Activated naive CD8-positive, alpha-beta T cell (primary cell): ENCODE data around the gene PTPRZ1.

Source experiments
- H3K27ac Mint-ChIP-seq: one replicate; pipeline ENCODE4 v1.8.0; 2021; ENCODE audit warnings: mixed read lengths
- H3K27me3 Mint-ChIP-seq: one replicate; pipeline ENCODE4 v1.8.0; 2021; ENCODE audit warnings: mixed read lengths
- H3K36me3 Mint-ChIP-seq: one replicate; pipeline ENCODE4 v1.8.0; 2021; ENCODE audit warnings: mixed read lengths
- H3K4me1 Mint-ChIP-seq: one replicate; pipeline ENCODE4 v1.8.0; 2021; ENCODE audit warnings: low read depth, mixed read lengths
- H3K4me3 Mint-ChIP-seq: one replicate; pipeline ENCODE4 v1.8.0; 2021; ENCODE audit warnings: mild to moderate bottlenecking, mixed read lengths
- H3K9me3 Mint-ChIP-seq: one replicate; pipeline ENCODE4 v1.8.0; 2021; ENCODE audit warnings: low read depth, mixed read lengths

The PTPRZ1 gene

GRCh38 chr7:122072272-122072671 lies 199.3 kb downstream of the PTPRZ1 start:
- H3K4me3 Mint-ChIP-seq: no peak overlapping the region
- H3K27ac Mint-ChIP-seq: no peak overlapping the region
- no peaks in the 10 kb centered on the region for H3K27me3 Mint-ChIP-seq
- H3K4me1 Mint-ChIP-seq: no peaks in the 10 kb centered on the region
- peaks cover 2% of the 10 kb centered on the region for H3K36me3 Mint-ChIP-seq
- peaks cover 3% of the 10 kb centered on the region for H3K9me3 Mint-ChIP-seq

- Mint-ChIP-seq H3K27ac (no peak overlapping the region), H3K36me3 (peaks cover 4% of the 10 kb centered on the region), H3K4me3 (no peak overlapping the region), H3K27me3 (no peaks in the 10 kb centered on the region), H3K9me3 (peaks cover 3% of the 10 kb centered on the region), H3K4me1 (no peaks in the 10 kb centered on the region)
Measured at GRCh38 chr7:122072924-122073599, 200.1 kb downstream of the PTPRZ1 start.

- Mint-ChIP-seq H3K27me3 (no peaks in the 10 kb centered on the region), H3K4me3 (no peak overlapping the region), H3K27ac (no peak overlapping the region), H3K36me3 (peaks cover 5% of the 10 kb centered on the region), H3K4me1 (no peaks in the 10 kb centered on the region), H3K9me3 (peaks cover 3% of the 10 kb centered on the region)
Measured at GRCh38 chr7:122073635-122074034, 200.7 kb downstream of the PTPRZ1 start.

- H3K9me3 Mint-ChIP-seq: no peaks in the 10 kb centered on the region
- no peak overlapping the region for H3K27ac Mint-ChIP-seq
- no peaks in the 10 kb centered on the region for H3K27me3 Mint-ChIP-seq
- H3K4me3 Mint-ChIP-seq: no peak overlapping the region
- peaks cover 8% of the 10 kb centered on the region for H3K36me3 Mint-ChIP-seq
- H3K4me1 Mint-ChIP-seq: no peaks in the 10 kb centered on the region
Measured at GRCh38 chr7:122082160-122082559, 209.2 kb downstream of the PTPRZ1 start.

GRCh38 chr7:122082670-122083069 lies 209.7 kb downstream of the PTPRZ1 start:
- H3K27ac Mint-ChIP-seq: no peak overlapping the region
- no peaks in the 10 kb centered on the region for H3K27me3 Mint-ChIP-seq
- no peaks in the 10 kb centered on the region for H3K9me3 Mint-ChIP-seq
- H3K36me3 Mint-ChIP-seq: peaks cover 6% of the 10 kb centered on the region
- H3K4me1 Mint-ChIP-seq: no peaks in the 10 kb centered on the region
- H3K4me3 Mint-ChIP-seq: no peak overlapping the region

- Mint-ChIP-seq H3K4me1 (no peaks in the 10 kb centered on the region), H3K36me3 (no peaks in the 10 kb centered on the region), H3K27ac (no peak overlapping the region), H3K4me3 (no peak overlapping the region), H3K9me3 (no peaks in the 10 kb centered on the region), H3K27me3 (no peaks in the 10 kb centered on the region)
Measured at GRCh38 chr7:122092964-122093797, 220.2 kb downstream of the PTPRZ1 start.

- H3K4me3 Mint-ChIP-seq: no peak overlapping the region
- H3K4me1 Mint-ChIP-seq: no peaks in the 10 kb centered on the region
- H3K27ac Mint-ChIP-seq: no peak overlapping the region
- H3K9me3 Mint-ChIP-seq: no peaks in the 10 kb centered on the region
- no peaks in the 10 kb centered on the region for H3K27me3 Mint-ChIP-seq
- no peaks in the 10 kb centered on the region for H3K36me3 Mint-ChIP-seq
Measured at GRCh38 chr7:122094549-122094948, 221.6 kb downstream of the PTPRZ1 start.

- H3K36me3 Mint-ChIP-seq: no peaks in the 10 kb centered on the region
- H3K9me3 Mint-ChIP-seq: no peaks in the 10 kb centered on the region
- no peaks in the 10 kb centered on the region for H3K27me3 Mint-ChIP-seq
- H3K27ac Mint-ChIP-seq: no peak overlapping the region
- H3K4me1 Mint-ChIP-seq: no peaks in the 10 kb centered on the region
- H3K4me3 Mint-ChIP-seq: no peak overlapping the region
Measured at GRCh38 chr7:122095642-122096041, 222.7 kb downstream of the PTPRZ1 start.

GRCh38 chr7:122100021-122100420 lies 227.1 kb downstream of the PTPRZ1 start:
- H3K27me3 Mint-ChIP-seq: no peaks in the 10 kb centered on the region
- no peaks in the 10 kb centered on the region for H3K4me1 Mint-ChIP-seq
- no peak overlapping the region for H3K27ac Mint-ChIP-seq
- H3K4me3 Mint-ChIP-seq: no peak overlapping the region
- H3K9me3 Mint-ChIP-seq: peaks cover 6% of the 10 kb centered on the region
- peaks cover 6% of the 10 kb centered on the region for H3K36me3 Mint-ChIP-seq

GRCh38 chr7:122103064-122103463 lies 230.1 kb downstream of the PTPRZ1 start:
- peaks cover 8% of the 10 kb centered on the region for H3K36me3 Mint-ChIP-seq
- H3K4me1 Mint-ChIP-seq: no peaks in the 10 kb centered on the region
- H3K27me3 Mint-ChIP-seq: no peaks in the 10 kb centered on the region
- H3K9me3 Mint-ChIP-seq: peaks cover 21% of the 10 kb centered on the region
- no peak overlapping the region for H3K27ac Mint-ChIP-seq
- no peak overlapping the region for H3K4me3 Mint-ChIP-seq
